ENCODE data around the gene NECTIN1.

DNA sequence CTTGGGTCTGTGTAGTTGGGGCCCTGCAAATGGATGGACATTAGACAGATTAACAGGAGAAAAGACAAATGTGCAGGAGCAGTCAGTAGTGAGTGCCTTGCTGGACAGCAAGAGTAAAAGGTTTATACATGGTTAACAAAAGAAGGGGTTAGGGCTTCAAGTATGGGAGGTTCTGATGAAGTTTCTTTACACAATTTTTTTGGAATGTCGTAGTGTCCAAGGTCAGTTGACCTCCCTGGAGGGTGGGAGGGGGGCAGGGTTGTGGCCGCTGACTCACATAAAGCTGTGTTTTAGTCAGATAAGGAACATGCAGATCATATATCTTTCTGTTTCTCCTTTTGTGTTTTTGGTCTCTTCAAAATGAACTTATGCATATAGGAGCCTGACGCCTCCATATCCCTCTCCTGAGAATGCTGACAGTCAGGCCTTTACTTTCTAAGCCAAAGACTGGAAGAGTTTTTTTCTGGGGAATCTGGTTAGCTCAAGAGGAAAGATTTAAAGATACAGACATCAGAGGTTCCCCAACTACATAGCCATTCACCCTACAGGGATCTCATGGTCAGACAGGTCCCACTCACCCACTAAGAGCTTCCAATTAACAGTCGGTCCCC is 134.3 kb downstream of the NECTIN1 start:
- TF ChIP-seq, protein P1, sequence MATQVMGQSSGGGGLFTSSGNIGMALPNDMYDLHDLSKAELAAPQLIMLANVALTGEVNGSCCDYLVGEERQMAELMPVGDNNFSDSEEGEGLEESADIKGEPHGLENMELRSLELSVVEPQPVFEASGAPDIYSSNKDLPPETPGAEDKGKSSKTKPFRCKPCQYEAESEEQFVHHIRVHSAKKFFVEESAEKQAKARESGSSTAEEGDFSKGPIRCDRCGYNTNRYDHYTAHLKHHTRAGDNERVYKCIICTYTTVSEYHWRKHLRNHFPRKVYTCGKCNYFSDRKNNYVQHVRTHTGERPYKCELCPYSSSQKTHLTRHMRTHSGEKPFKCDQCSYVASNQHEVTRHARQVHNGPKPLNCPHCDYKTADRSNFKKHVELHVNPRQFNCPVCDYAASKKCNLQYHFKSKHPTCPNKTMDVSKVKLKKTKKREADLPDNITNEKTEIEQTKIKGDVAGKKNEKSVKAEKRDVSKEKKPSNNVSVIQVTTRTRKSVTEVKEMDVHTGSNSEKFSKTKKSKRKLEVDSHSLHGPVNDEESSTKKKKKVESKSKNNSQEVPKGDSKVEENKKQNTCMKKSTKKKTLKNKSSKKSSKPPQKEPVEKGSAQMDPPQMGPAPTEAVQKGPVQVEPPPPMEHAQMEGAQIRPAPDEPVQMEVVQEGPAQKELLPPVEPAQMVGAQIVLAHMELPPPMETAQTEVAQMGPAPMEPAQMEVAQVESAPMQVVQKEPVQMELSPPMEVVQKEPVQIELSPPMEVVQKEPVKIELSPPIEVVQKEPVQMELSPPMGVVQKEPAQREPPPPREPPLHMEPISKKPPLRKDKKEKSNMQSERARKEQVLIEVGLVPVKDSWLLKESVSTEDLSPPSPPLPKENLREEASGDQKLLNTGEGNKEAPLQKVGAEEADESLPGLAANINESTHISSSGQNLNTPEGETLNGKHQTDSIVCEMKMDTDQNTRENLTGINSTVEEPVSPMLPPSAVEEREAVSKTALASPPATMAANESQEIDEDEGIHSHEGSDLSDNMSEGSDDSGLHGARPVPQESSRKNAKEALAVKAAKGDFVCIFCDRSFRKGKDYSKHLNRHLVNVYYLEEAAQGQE (IDR thresholded peaks at IDR 0.05; ENCODE audit: low read depth) = no peak
- TF ChIP-seq SP1 (IDR thresholded peaks at IDR 0.05; ENCODE audit: low read depth) = no peak
- no peak for TF ChIP-seq CTCF (IDR thresholded peaks at IDR 0.05 in 2 of 3, conservative IDR thresholded peaks at IDR 0.05 in 1 of 3; ENCODE audit: borderline replicate concordance in 1 of 3, insufficient read depth in 1 of 3, low read depth in 2 of 3, low read length in 2 of 3)

Data from HCT116 (cell line).